ENCODE measurements around the gene ACOT8.

The ACOT8 gene

GRCh38 chr20:45836841-45837240 is 20.4 kb downstream of the ACOT8 start:
- Mint-ChIP-seq H3K27ac (peak overlapping the region in 2 of 3 experiments; percentile 21 to 22), H3K4me1 (peaks cover 32% of the 10 kb centered on the region), H3K4me3 (peak overlapping the region; percentile 10 to 75 (median 32)), H3K36me3 (ENCODE audit: low read depth) (peaks cover 11% of the 10 kb centered on the region), H3K9me3 (no peaks in the 10 kb centered on the region), H3K27me3 (ENCODE audit: low read depth) (no peaks in the 10 kb centered on the region)
- no peak for TF ChIP-seq CTCF (IDR thresholded peaks at IDR 0.05; ENCODE audit: unreplicated experiment in 3 of 3)

GRCh38 chr20:45835825-45836224 is 21.4 kb downstream of the ACOT8 start:
- peaks cover 32% of the 10 kb centered on the region for H3K4me1 Mint-ChIP-seq
- peaks cover 6% of the 10 kb centered on the region for H3K36me3 Mint-ChIP-seq (ENCODE audit: low read depth)
- peak overlapping the region; percentile 86 to 88 (median 86) for H3K4me3 Mint-ChIP-seq
- H3K27ac Mint-ChIP-seq, result peak overlapping the region in 2 of 3 experiments; percentile 35 to 63
- no peaks in the 10 kb centered on the region for H3K9me3 Mint-ChIP-seq
- no peak for TF ChIP-seq CTCF (IDR thresholded peaks at IDR 0.05; ENCODE audit: unreplicated experiment in 3 of 3)
- H3K27me3 Mint-ChIP-seq (ENCODE audit: low read depth), result no peaks in the 10 kb centered on the region

- H3K36me3 Mint-ChIP-seq (ENCODE audit: low read depth), result peaks cover 6% of the 10 kb centered on the region
- no peaks in the 10 kb centered on the region for H3K27me3 Mint-ChIP-seq (ENCODE audit: low read depth)
- peak overlapping the region; percentile 86 to 88 (median 86) for H3K4me3 Mint-ChIP-seq
- H3K27ac Mint-ChIP-seq, result peak overlapping the region in 1 of 3 experiments; percentile 63
- no peak for TF ChIP-seq CTCF (IDR thresholded peaks at IDR 0.05; ENCODE audit: unreplicated experiment in 3 of 3)
- no peaks in the 10 kb centered on the region for H3K9me3 Mint-ChIP-seq
- peaks cover 35% of the 10 kb centered on the region for H3K4me1 Mint-ChIP-seq
Measured at GRCh38 chr20:45835329-45835765, 21.8 kb downstream of the ACOT8 start.

- Mint-ChIP-seq H3K36me3 (ENCODE audit: low read depth) (peaks cover 6% of the 10 kb centered on the region), H3K9me3 (no peaks in the 10 kb centered on the region), H3K27ac (peak overlapping the region in 2 of 3 experiments; percentile 53 to 63), H3K27me3 (ENCODE audit: low read depth) (no peaks in the 10 kb centered on the region), H3K4me1 (peaks cover 38% of the 10 kb centered on the region), H3K4me3 (peak overlapping the region; percentile 86 to 88 (median 86))
- TF ChIP-seq CTCF (IDR thresholded peaks at IDR 0.05; ENCODE audit: unreplicated experiment in 3 of 3), result no peak
Measured at GRCh38 chr20:45834797-45835161, 22.4 kb downstream of the ACOT8 start.

- H3K27me3 Mint-ChIP-seq (ENCODE audit: low read depth), result no peaks in the 10 kb centered on the region
- H3K36me3 Mint-ChIP-seq (ENCODE audit: low read depth), result peaks cover 6% of the 10 kb centered on the region
- peak overlapping the region; percentile 86 to 88 (median 86) for H3K4me3 Mint-ChIP-seq
- peaks cover 38% of the 10 kb centered on the region for H3K4me1 Mint-ChIP-seq
- peak overlapping the region; percentile 63 to 89 (median 69) for H3K27ac Mint-ChIP-seq
- no peak for TF ChIP-seq CTCF (IDR thresholded peaks at IDR 0.05; ENCODE audit: unreplicated experiment in 3 of 3)
- no peaks in the 10 kb centered on the region for H3K9me3 Mint-ChIP-seq
Measured at GRCh38 chr20:45833883-45834796, 23.1 kb downstream of the ACOT8 start.

Measured in nephron (organoid).